Coronary artery (tissue), 2 donors: ENCODE measurements around the gene MAPKAPK2.

ENCODE experiments used
- DNase-seq: peaks from one replicate; pipeline ENCODE4 v3.0.0-alpha.2; 2017; ENCODE audit warnings: low spot score
- H3K27ac ChIP-seq, 2 donors: fragments of 200-600 bp; sonication (generic); one replicate each; pipeline ENCODE4 v1.5.1; 2016 to 2019
- H3K4me3 ChIP-seq: fragments of 200-600 bp; sonication (generic); 2 replicates; pipeline ENCODE4 v1.5.1; 2016; ENCODE audit warnings: mild to moderate bottlenecking, moderate library complexity
- CTCF ChIP-seq: fragments of 200-600 bp; sonication (generic); IDR thresholded peaks from one replicate; pipeline ENCODE4 v1.5.1; 2019; ENCODE audit warnings: antibody characterized with exemption

Gene MAPKAPK2

DNA sequence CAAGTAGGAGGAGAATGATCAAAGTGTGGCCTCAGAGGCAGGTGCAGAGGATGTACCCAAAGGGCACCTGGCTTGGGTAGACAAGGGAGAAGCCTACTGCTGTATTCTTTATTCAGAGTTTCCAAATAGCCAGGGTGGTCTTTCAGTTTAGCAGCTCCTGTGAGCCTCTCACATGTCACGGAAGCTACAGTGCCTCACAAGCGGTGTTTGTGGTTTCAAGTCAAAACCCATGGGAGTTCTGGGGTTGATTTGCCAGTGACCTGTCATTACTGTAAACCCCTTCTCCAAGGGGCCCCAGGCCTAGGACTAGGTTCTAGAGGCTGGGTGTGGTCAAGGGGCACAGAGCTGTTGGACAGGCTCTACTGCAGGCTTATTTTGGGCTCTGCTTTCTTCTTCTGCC, 97.7 kb downstream of the MAPKAPK2 start:
- DNase-seq = no peak
- H3K4me3 ChIP-seq = no peak overlapping the region
- no peak overlapping the region for H3K27ac ChIP-seq
- no peak for TF ChIP-seq CTCF

DNA sequence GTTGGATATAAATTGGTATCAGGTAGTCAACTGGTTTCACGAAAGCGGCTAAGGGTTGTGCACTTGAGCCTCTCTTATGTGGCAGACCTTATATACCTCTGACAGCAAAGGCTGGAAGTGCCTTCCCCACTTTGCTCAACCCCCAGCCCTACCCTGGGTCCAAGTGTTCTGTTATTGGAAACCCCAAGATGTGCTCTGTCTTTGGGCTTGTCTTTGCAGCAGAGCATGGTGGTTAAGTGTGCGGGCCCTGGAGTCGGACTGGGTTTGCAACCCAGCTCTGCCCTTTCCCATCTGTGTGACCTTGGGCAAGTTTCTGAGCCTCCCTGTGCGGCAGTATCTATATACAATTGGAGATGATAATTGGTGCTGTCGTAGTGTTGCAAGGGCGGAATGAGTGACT, 98.8 kb downstream of the MAPKAPK2 start:
- Histone ChIP-seq H3K27ac (no peak overlapping the region), H3K4me3 (no peak overlapping the region)
- TF ChIP-seq CTCF = no peak
- no peak for DNase-seq
